Keratinocyte (primary cell): Measurements from ENCODE around the gene CECR2. TPM values are rescaled to one million over a fixed set of nuclear protein-coding genes. Genes with fewer than 3 reads are reported as not detected.

Experiments
- DNase-seq: peaks from one replicate; pipeline ENCODE4 v3.0.0-alpha.2; 2011; ENCODE audit warnings: low read depth, missing footprints, low spot score
- FAIRE-seq: peaks from 2 replicates; lab custom pipeline; 2011; peaks lifted over from hg19 to GRCh38; lab: Jason Lieb, UNC
- H2AFZ ChIP-seq: 2 replicates; pipeline ENCODE4 v1.6.0; 2012; ENCODE audit warnings: low read length, control low read depth, inconsistent platforms; ENCODE audit not compliant: control insufficient read depth
- H3K27ac ChIP-seq: 2 replicates; pipeline ENCODE4 v1.5.1; 2011; ENCODE audit warnings: low read length; ENCODE audit not compliant: control insufficient read depth, insufficient read depth
- H3K27me3 ChIP-seq: 3 replicates; pipeline ENCODE4 v1.6.0; 2011; ENCODE audit warnings: low read length; ENCODE audit not compliant: control insufficient read depth, insufficient read depth; ENCODE audit errors: extremely low read depth
- H3K36me3 ChIP-seq, 2 experiments: 2 replicates in 1 of 2; 3 replicates in 1 of 2; pipeline ENCODE4 v1.5.1; 2011; ENCODE audit warnings: low read length in 2 of 2, mild to moderate bottlenecking in 1 of 2; ENCODE audit not compliant: control insufficient read depth in 2 of 2, insufficient read depth in 2 of 2; ENCODE audit errors: extremely low read depth in 1 of 2
- H3K4me1 ChIP-seq: 3 replicates; pipeline ENCODE4 v1.5.1; 2011; ENCODE audit warnings: low read length; ENCODE audit not compliant: control insufficient read depth, insufficient read depth; ENCODE audit errors: extremely low read depth
- H3K4me2 ChIP-seq: 3 replicates; pipeline ENCODE4 v1.6.0; 2011; ENCODE audit warnings: low read depth, low read length; ENCODE audit not compliant: control insufficient read depth, insufficient read depth; ENCODE audit errors: extremely low read depth
- H3K4me3 ChIP-seq, 3 experiments: fragments of 200-600 bp in 1 of 3; sonication (generic) in 1 of 3; 2 replicates in 2 of 3; 3 replicates in 1 of 3; pipeline ENCODE4 v1.5.1; 2011 to 2016; ENCODE audit warnings: low read length in 3 of 3, mild to moderate bottlenecking in 3 of 3, control low read depth in 2 of 3, inconsistent platforms in 1 of 3, low read depth in 1 of 3, mixed read lengths in 1 of 3, mixed run types in 1 of 3, moderate library complexity in 1 of 3; ENCODE audit not compliant: control insufficient read depth in 2 of 3, insufficient read depth in 2 of 3; ENCODE audit errors: extremely low read depth in 1 of 3
- H3K79me2 ChIP-seq: 2 replicates; pipeline ENCODE4 v1.6.0; 2012; ENCODE audit warnings: low read length; ENCODE audit not compliant: control insufficient read depth, insufficient read depth
- H3K9ac ChIP-seq: 3 replicates; pipeline ENCODE4 v1.6.0; 2011; ENCODE audit warnings: low read length; ENCODE audit not compliant: control insufficient read depth, insufficient read depth; ENCODE audit errors: extremely low read depth
- H3K9me1 ChIP-seq: 3 replicates; pipeline ENCODE4 v1.6.0; 2011; ENCODE audit warnings: low read length; ENCODE audit not compliant: control insufficient read depth, insufficient read depth; ENCODE audit errors: extremely low read depth
- H3K9me3 ChIP-seq: 2 replicates; pipeline ENCODE4 v1.5.1; 2012; ENCODE audit warnings: low read depth, low read length; ENCODE audit not compliant: control insufficient read depth
- H4K20me1 ChIP-seq: 3 replicates; pipeline ENCODE4 v1.6.0; 2011; ENCODE audit warnings: low read length; ENCODE audit not compliant: control insufficient read depth, insufficient read depth; ENCODE audit errors: extremely low read depth
- EZH2 ChIP-seq: IDR thresholded peaks from one replicate; pipeline ENCODE4 v1.6.1; 2012; ENCODE audit warnings: inconsistent platforms, mild to moderate bottlenecking, low read length, moderate library complexity
- dilution Hi-C: fragments of 300-500 bp; cut with MboI; formaldehyde crosslinking; loops from one replicate; pipeline ENCODE4 v1.7.0; 2020; ENCODE audit warnings: low sequenced_read_pairs; ENCODE audit not compliant: extremely low pct_ligation_motif_present
- polyA plus RNA-seq, 5 experiments: library from polyadenylated mRNA; depleted of rRNA in 3 of 5; stranded (reverse) in 3 of 5; stranded (forward) in 1 of 5; unstranded in 1 of 5; fragments of >200 nt; gene quantifications; 1 replicate in 1 of 5; 2 replicates in 3 of 5; 3 replicates in 1 of 5; pipeline versions ENCODE4 v1.2.1 to v1.2.3, GENCODE V29; 2011 to 2012; ENCODE audit warnings: missing spikeins in 2 of 5, low read depth in 1 of 5, low replicate concordance in 1 of 5
- TF ChIP-seq, protein P1 (sequence below), 3 experiments: IDR thresholded peaks in 1 of 3; conservative IDR thresholded peaks in 1 of 3; optimal IDR thresholded peaks in 1 of 3; 2 replicates in 2 of 3; 3 replicates in 1 of 3; pipeline versions ENCODE3 to v1.5.1; 2011; ENCODE audit warnings: low read length in 3 of 3, mild to moderate bottlenecking in 3 of 3, moderate library complexity in 2 of 3, control low read depth in 1 of 3, inconsistent platforms in 1 of 3; ENCODE audit not compliant: insufficient read depth in 2 of 3; ENCODE audit errors: extremely low read depth in 1 of 3

The CECR2 gene
- polyA plus RNA-seq, 1 donor (not counting 4 experiments of a cell fraction or from before 2014, with no cell fraction given) = not detected

DNA sequence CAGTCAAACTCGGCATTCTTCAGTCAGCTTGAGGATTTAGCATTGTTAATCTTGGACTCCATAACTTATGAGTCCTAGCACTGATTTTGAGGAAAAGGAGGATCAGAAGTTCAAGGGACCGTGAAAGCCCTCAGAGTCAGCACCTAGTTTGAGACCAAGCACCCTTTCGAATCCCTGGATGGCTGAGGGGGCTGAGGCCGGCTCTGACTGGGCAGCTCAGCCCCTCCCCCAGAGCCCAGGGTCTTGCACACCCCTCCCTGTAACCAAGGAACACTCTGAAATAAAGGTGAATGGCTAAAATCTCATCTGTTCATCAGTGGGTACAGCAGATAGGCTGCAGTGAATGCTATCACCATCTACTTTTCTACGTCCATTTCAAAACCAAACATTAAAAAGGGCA is 221.3 kb downstream of the CECR2 start:
- Histone ChIP-seq H3K27me3 (no peaks in the 10 kb centered on the region), H4K20me1 (no peaks in the 10 kb centered on the region), H3K9me3 (no peaks in the 10 kb centered on the region), H2AFZ (no peak overlapping the region), H3K4me2 (no peak overlapping the region), H3K9ac (no peak overlapping the region), H3K4me3 (no peak overlapping the region), H3K27ac (no peak overlapping the region), H3K79me2 (no peaks in the 10 kb centered on the region), H3K9me1 (no peaks in the 10 kb centered on the region), H3K4me1 (no peaks in the 10 kb centered on the region), H3K36me3 (peaks cover 19 to 26% of the 10 kb centered on the region in 2 experiments)
- DNase-seq (no peak), FAIRE-seq (no peak)
- dilution Hi-C loops = no loop called here
- TF ChIP-seq, protein P1, sequence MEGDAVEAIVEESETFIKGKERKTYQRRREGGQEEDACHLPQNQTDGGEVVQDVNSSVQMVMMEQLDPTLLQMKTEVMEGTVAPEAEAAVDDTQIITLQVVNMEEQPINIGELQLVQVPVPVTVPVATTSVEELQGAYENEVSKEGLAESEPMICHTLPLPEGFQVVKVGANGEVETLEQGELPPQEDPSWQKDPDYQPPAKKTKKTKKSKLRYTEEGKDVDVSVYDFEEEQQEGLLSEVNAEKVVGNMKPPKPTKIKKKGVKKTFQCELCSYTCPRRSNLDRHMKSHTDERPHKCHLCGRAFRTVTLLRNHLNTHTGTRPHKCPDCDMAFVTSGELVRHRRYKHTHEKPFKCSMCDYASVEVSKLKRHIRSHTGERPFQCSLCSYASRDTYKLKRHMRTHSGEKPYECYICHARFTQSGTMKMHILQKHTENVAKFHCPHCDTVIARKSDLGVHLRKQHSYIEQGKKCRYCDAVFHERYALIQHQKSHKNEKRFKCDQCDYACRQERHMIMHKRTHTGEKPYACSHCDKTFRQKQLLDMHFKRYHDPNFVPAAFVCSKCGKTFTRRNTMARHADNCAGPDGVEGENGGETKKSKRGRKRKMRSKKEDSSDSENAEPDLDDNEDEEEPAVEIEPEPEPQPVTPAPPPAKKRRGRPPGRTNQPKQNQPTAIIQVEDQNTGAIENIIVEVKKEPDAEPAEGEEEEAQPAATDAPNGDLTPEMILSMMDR (optimal IDR thresholded peaks at IDR 0.05 in 1 of 3, IDR thresholded peaks at IDR 0.05 in 1 of 3, conservative IDR thresholded peaks at IDR 0.05 in 1 of 3; ENCODE audit: extremely low read depth in 1 of 3, insufficient read depth in 2 of 3, low read length in 3 of 3) = no peak
- TF ChIP-seq EZH2 = no peak

DNA sequence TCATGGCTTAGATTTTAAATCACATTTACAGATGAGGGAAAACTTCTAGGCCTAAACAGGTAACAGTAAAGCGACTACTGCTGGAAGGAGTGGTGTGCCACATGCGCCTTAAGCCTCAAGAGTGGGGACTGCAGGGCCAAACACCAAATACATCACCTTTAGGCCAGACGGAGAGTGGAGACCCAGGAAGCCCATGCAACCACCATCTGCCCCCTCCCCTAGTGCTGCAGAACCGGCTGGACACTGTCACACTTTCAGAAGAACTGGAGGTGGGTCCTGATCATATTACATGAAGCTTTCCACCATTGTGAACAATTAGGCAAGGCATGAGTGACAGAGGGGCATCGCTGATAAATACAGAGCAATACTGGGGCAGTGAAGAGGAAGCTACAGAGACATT is 222.9 kb downstream of the CECR2 start:
- no peak overlapping the region for H3K27ac ChIP-seq
- H3K9ac ChIP-seq = no peak overlapping the region
- H2AFZ ChIP-seq = no peak overlapping the region
- no peaks in the 10 kb centered on the region for H3K9me1 ChIP-seq
- H4K20me1 ChIP-seq = no peaks in the 10 kb centered on the region
- FAIRE-seq (no peak), DNase-seq (no peak)
- dilution Hi-C loops = no loop called here
- no peaks in the 10 kb centered on the region for H3K79me2 ChIP-seq
- no peaks in the 10 kb centered on the region for H3K4me1 ChIP-seq
- H3K4me2 ChIP-seq = no peak overlapping the region
- H3K27me3 ChIP-seq = no peaks in the 10 kb centered on the region
- peaks cover 22 to 33% of the 10 kb centered on the region in 2 experiments for H3K36me3 ChIP-seq
- TF ChIP-seq, protein P1 (optimal IDR thresholded peaks at IDR 0.05 in 1 of 3, IDR thresholded peaks at IDR 0.05 in 1 of 3, conservative IDR thresholded peaks at IDR 0.05 in 1 of 3; ENCODE audit: extremely low read depth in 1 of 3, insufficient read depth in 2 of 3, low read length in 3 of 3) = no peak
- no peak for TF ChIP-seq EZH2
- H3K9me3 ChIP-seq = no peaks in the 10 kb centered on the region
- H3K4me3 ChIP-seq = no peak overlapping the region
